SK-N-DZ (cell line): Measurements from ENCODE around the gene HMGB4.

ENCODE experiments used
- DNase-seq: peaks from one replicate; pipeline ENCODE4 v3.0.0-alpha.2; 2015; ENCODE audit warnings: low spot score

HMGB4 gene

DNA sequence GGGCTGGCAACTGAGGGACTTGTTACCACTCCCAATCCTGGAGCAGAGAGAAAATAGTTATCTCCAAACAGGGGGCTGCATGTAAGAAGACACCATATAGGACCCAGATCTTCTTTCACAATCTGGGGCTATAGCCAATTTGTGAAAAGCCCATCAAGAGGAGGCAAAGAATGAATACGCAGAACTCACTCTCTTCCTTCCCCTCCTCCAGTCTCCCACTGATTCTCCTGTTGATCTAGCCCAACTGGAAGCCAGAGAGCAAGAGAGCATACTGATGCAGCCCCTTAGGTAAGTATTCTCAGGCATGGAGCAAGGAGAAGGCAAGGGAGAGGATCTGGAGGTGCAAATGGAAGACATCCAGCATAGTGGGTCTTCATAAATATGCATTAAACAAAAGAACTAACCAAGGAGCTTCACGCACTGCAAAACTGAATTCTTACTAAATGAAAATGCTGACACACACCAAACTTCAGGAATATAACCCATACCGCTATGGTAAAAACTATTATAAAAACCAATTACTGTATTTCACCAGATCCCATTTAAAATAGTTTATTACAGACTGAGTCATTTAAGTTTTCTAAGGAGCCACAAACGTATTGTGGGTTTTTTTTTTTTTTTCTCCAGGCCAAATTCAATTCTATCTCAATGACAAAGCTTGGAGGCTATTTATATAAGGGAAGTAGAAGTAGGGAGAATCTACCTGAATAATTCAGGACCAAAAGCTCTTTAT is 15.5 kb upstream of the HMGB4 start:
- DNase-seq, result no peak

- no peak for DNase-seq
Observed at GRCh38 chr1:33849211-33849610, 14.7 kb upstream of the HMGB4 start.

GRCh38 chr1:33850481-33850880 is 13.4 kb upstream of the HMGB4 start:
- DNase-seq, result no peak

DNA sequence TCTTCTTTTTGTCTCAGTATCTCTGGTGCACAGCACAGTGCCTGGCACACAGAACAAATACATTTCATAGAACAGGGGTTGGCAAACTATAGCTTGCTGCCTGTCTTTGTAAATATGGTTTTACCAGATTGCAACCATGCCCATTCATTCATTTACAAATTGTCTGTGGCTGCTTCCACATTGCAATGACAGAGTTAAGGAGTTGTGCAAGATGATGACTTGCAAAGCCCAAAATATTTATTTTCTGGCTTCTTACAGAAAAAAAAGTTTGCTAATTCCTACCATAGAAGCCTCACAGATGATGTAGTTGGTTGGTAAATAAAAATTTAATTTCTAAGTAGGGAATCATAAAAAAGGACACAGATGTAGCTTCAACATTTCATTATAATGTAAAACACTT is 11.2 kb upstream of the HMGB4 start:
- DNase-seq, result no peak

DNA sequence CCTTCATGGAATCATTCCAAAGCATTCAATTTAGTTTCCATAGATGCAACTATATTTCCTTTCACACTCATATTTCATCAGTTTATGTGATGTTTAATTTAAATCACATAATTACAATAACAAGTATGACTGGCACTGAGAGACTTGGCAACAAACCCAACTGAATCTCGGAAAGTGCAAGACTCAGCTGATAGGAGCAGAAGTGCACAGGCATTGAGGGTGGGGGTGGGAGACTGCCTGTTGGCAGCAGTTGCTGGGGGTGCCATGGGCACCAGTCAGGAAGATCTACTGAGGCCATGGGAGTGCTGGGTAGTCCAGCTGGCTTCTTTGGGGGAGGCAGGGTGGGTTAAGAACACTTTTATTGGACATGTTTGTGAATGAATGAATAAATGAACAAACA is 10.4 kb upstream of the HMGB4 start:
- no peak for DNase-seq

GRCh38 chr1:33854091-33854490 is 9.8 kb upstream of the HMGB4 start:
- no peak for DNase-seq

- no peak for DNase-seq
Observed at GRCh38 chr1:33860671-33861070, 3.2 kb upstream of the HMGB4 start.

DNA sequence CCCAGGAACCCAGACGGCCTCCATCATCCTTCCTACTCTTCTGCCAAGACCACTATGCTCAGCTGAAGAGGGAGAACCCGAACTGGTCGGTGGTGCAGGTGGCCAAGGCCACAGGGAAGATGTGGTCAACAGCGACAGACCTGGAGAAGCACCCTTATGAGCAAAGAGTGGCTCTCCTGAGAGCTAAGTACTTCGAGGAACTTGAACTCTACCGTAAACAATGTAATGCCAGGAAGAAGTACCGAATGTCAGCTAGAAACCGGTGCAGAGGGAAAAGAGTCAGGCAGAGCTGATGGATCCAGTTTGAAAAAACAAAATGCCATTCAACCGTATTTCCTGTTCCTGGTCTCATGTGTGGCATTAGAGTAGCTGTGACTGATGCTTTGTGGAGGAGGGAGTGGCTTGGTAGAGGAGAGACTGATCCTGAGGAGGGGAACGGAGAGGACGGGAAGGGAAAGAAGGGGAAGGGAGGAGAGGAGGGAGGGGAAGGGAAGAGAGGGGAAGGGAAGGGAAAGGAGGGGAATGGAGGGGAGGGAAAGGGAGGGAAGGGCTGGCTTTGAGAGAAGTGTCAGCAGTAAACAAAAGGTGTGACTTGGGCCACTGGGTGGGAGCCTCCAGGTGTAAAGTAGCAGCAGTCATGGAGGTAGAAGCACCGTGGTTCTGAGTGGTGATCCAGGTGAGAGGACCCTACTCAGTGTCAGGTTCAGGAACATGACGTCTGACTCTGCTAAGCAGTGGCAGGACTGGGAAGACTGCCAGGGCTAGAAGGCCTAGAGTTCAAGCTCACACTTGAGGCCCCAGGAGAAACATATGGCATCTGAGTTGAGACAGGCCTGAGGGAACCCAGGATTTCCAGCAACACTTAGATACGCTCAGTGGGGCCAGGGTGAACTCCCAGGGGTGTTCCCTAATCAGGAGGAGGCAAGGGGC is 846 bp downstream of the HMGB4 start:
- DNase-seq, result no peak

DNA sequence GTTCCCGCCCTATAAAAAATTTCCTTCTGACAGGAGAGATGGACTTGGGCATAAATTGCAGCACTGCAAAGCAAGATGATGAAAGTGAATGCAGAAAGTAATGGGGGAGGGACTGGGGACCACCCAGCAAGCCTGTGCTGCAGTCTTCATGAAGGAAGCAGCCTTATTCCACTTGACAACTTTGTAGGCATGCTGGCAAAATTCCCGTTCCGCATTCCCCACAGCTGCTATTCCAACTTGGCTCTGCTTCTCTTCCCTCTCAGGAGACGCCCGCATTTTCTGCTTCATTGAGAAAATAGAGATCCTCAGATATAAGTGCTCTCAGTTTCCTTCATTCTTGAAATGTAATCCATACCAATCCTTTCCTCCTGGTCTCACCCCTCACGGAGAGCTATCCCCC is 2.4 kb downstream of the HMGB4 start:
- DNase-seq, result no peak

DNA sequence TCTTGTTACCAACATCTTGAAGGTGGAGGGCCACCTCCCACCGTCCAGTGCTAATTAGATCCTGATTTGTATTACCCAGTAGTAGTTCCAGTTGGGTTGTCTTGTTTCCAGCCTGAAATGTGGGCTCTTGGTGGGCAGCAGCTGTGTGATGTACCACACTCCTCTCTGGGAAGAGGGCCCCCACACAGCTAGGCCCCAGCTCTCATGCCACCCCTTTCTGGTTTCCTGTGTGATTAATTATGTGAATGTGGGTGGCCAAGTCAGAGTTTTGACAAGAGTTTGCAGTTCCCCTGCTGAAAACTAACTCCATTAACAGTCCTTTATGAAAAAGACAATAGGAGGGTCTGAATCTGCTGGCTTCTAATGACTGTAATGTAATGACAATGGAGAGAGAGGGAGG is 3.8 kb downstream of the HMGB4 start:
- DNase-seq, result no peak

- no peak for DNase-seq
Observed at GRCh38 chr1:33872275-33872674, 8.4 kb downstream of the HMGB4 start.

DNA sequence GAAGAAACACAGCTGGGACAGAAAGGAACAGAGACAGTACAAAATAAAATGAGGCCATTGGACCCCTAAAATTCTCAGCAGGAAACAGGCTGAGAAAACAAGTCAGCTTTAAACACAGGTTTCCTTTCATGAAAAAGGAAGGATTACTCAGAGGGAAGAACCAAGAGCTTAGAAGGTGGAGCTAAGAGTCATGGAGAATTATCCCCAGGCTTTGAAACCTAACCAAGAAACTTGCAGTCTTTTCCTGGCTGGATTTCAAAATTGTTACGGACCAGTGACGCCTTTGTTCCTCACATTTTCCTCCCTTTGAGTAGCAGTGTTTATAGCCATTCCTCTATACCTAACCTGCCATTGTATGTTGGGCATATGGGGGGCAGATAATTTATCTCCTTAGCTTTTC is 8.8 kb downstream of the HMGB4 start:
- DNase-seq, result no peak

DNA sequence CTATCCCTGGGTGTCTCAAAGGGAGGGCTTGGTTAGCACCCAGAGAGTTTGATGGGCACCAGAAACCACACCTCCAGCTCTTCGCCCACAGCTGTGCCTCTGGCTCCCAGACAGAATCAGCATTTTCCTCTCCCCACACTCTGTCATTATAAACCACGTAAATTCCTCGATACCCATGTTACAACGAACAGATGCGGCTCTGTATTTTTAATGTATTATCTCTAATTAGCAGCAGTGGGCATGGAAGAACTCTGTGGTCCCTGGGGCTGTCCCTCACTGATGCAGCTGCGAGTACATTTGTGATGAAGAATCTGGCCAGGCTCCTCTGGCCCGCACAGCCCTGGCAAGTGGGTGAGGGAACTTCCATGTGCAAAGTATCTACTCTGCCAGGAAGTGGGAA is 10.8 kb downstream of the HMGB4 start:
- no peak for DNase-seq

GRCh38 chr1:33875862-33876261 is 12.0 kb downstream of the HMGB4 start:
- no peak for DNase-seq

- no peak for DNase-seq
Observed at GRCh38 chr1:33876970-33877650, 13.2 kb downstream of the HMGB4 start.

DNA sequence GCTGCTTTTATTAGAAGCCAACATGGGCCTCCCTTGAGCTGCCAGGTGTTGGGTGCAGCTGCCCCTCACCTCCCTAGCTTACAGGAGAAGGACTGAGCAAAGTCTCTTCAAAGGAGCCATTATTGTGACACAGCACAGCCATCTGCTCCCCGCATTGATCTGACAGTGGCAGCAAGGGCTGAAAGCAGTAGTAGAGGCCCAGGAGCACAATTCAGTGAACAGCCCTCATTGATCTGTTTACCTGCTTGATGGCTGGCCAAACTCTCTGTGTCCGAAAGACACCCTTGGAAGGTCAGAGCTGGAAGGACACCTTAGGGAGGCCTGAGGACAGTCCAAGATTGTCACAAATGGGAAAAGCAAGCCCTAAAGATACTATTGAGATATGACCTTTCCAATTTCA is 14.5 kb downstream of the HMGB4 start:
- no peak for DNase-seq

GRCh38 chr1:33880305-33880704 is 16.4 kb downstream of the HMGB4 start:
- no peak for DNase-seq

DNA sequence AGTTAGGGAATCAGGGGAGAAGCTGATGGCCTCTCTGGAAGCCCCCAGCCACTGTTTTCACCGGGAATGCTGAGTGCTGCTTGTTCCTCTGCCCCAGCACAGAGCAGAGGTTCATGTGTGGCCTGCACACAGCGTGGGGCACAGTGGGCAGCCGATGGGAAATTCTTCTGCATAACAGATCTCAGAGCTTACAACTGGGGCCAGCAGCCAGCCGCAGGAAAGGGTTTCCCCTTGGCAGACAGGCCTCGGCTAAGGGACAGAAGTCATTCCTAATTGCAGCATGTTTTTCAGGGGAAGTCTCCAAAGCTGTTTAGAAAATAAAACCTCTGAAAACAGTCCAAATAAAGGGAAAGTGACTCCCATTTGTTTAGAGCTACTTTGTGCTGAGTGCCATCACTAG is 22.6 kb downstream of the HMGB4 start:
- no peak for DNase-seq

DNA sequence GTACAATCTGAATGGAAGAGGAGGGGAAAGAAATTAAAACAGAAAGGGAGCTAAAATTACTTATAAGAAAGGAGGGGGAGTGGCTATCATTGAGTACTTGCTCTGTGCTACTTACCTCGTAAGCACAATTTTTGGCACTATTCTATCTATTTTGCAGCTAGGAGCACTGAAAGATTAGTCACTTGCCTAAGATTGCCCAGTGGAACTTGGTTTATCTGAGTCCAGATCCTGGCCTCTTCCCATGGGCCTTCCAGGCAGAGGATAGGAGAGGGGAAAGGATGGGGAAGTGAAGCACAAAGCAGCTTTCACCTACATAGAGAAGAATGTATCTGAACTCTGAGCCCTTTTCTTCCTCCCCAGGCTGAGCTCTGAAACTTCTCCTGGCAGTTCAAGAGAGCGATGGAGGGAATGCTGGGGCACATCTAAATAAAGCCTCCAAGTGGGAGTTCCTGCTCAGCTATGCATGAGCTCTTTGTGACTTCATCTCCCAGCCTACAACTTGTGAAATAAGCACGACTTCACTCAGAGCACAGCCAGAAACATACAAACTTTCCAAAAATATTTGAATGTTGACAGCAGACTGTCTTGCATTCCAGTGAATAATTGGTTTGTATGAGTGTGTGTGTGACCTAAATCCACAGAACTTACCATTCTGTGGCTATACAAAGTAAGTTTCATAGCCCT is 29.4 kb downstream of the HMGB4 start:
- no peak for DNase-seq

GRCh38 chr1:33895396-33895795 is 31.5 kb downstream of the HMGB4 start:
- no peak for DNase-seq

GRCh38 chr1:33895976-33896375 is 32.1 kb downstream of the HMGB4 start:
- DNase-seq, result no peak
